Lower lobe of right lung (tissue), 2 donors: Measurements from ENCODE around the gene TMEM178B. TPM values are rescaled to one million over a fixed set of nuclear protein-coding genes. Genes with fewer than 3 reads are reported as not detected.

Experiments used
- ATAC-seq, 2 donors: fragments of 200-7000 bp; cut with Tn5 transposase; one replicate each; pipeline ENCODE4 v1.9.1; 2020 to 2022; ENCODE audit warnings: mild to moderate bottlenecking in 2 of 2, moderate library complexity in 2 of 2
- DNase-seq: peaks from one replicate; pipeline ENCODE4 v3.0.0-alpha.2; 2020
- H3K27ac ChIP-seq: fragments of 200-600 bp; one replicate; pipeline ENCODE4 v1.8.0; 2022
- H3K27me3 ChIP-seq: fragments of 200-600 bp; one replicate; pipeline ENCODE4 v1.8.0; 2022; ENCODE audit warnings: low read depth
- H3K36me3 ChIP-seq: fragments of 200-600 bp; one replicate; pipeline ENCODE4 v1.8.0; 2022; ENCODE audit warnings: mild to moderate bottlenecking
- H3K4me1 ChIP-seq: fragments of 200-600 bp; one replicate; pipeline ENCODE4 v1.8.0; 2022
- H3K4me3 ChIP-seq: fragments of 200-600 bp; one replicate; pipeline ENCODE4 v1.8.0; 2022; ENCODE audit warnings: mild to moderate bottlenecking
- H3K9me3 ChIP-seq: fragments of 200-600 bp; one replicate; pipeline ENCODE4 v1.8.0; 2022
- CTCF ChIP-seq: fragments of 200-600 bp; IDR thresholded peaks from one replicate; pipeline ENCODE4 v1.8.0; 2022; ENCODE audit warnings: antibody characterized with exemption, mild to moderate bottlenecking
- intact Hi-C: fragments of 100-400 bp; cut with DNase I; formaldehyde crosslinking; loops from one replicate; pipeline ENCODE4 v1.11.0; 2022
- total RNA-seq: library from RNA; stranded (reverse); fragmentation: NEBNext Ultra II Directional; extraction: Animal tissue kit (Norgen Biotek cat#: 25700); gene quantifications from one replicate; pipeline ENCODE4 v1.2.1, GENCODE V29; 2021
- donor health status: DM: no; HTN: yes; CAD: no; lungs with severe emphysema.

TMEM178B gene
- total RNA-seq, 1 donor from 2014 or later: 0.18 TPM

GRCh38 chr7:141442781-141443180 is 368.9 kb downstream of the TMEM178B start:
- TF ChIP-seq CTCF: no peak
- no peaks in the 10 kb centered on the region for H3K4me1 ChIP-seq
- H3K9me3 ChIP-seq: no peaks in the 10 kb centered on the region
- no peak overlapping the region for H3K27ac ChIP-seq
- no peak overlapping the region for H3K4me3 ChIP-seq
- intact Hi-C loops: no loop called here
- ATAC-seq (no peak), DNase-seq (no peak)
- H3K27me3 ChIP-seq: no peaks in the 10 kb centered on the region
- no peaks in the 10 kb centered on the region for H3K36me3 ChIP-seq

GRCh38 chr7:141444961-141445360 is 371.1 kb downstream of the TMEM178B start:
- DNase-seq (no peak), ATAC-seq (no peak)
- H3K9me3 ChIP-seq: no peaks in the 10 kb centered on the region
- H3K4me1 ChIP-seq: no peaks in the 10 kb centered on the region
- TF ChIP-seq CTCF: no peak
- intact Hi-C loops: no loop called here
- H3K27ac ChIP-seq: no peak overlapping the region
- H3K4me3 ChIP-seq: no peak overlapping the region
- no peaks in the 10 kb centered on the region for H3K27me3 ChIP-seq
- H3K36me3 ChIP-seq: no peaks in the 10 kb centered on the region

- H3K27me3 ChIP-seq: no peaks in the 10 kb centered on the region
- no peaks in the 10 kb centered on the region for H3K36me3 ChIP-seq
- ATAC-seq (no peak), DNase-seq (no peak)
- no peak overlapping the region for H3K4me3 ChIP-seq
- H3K9me3 ChIP-seq: no peaks in the 10 kb centered on the region
- TF ChIP-seq CTCF: no peak
- no peaks in the 10 kb centered on the region for H3K4me1 ChIP-seq
- H3K27ac ChIP-seq: no peak overlapping the region
- intact Hi-C loops: no loop called here
Observed at GRCh38 chr7:141451232-141451631, 377.4 kb downstream of the TMEM178B start.

GRCh38 chr7:141452911-141453310 is 379.0 kb downstream of the TMEM178B start:
- no peaks in the 10 kb centered on the region for H3K36me3 ChIP-seq
- TF ChIP-seq CTCF: no peak
- H3K27ac ChIP-seq: no peak overlapping the region
- intact Hi-C loops: no loop called here
- no peak for DNase-seq
- H3K27me3 ChIP-seq: no peaks in the 10 kb centered on the region
- no peak for ATAC-seq
- no peaks in the 10 kb centered on the region for H3K4me1 ChIP-seq
- H3K9me3 ChIP-seq: no peaks in the 10 kb centered on the region
- no peak overlapping the region for H3K4me3 ChIP-seq

GRCh38 chr7:141454338-141454737 is 380.5 kb downstream of the TMEM178B start:
- Histone ChIP-seq H3K4me3 (no peak overlapping the region), H3K27ac (no peak overlapping the region), H3K4me1 (no peaks in the 10 kb centered on the region), H3K9me3 (no peaks in the 10 kb centered on the region), H3K27me3 (no peaks in the 10 kb centered on the region), H3K36me3 (no peaks in the 10 kb centered on the region)
- TF ChIP-seq CTCF: no peak
- intact Hi-C loops: no loop called here
- DNase-seq: no peak
- ATAC-seq: no peak

GRCh38 chr7:141455723-141456122 is 381.9 kb downstream of the TMEM178B start:
- ATAC-seq (no peak), DNase-seq (no peak)
- Histone ChIP-seq H3K4me3 (no peak overlapping the region), H3K9me3 (no peaks in the 10 kb centered on the region), H3K27ac (no peak overlapping the region), H3K36me3 (no peaks in the 10 kb centered on the region), H3K4me1 (no peaks in the 10 kb centered on the region), H3K27me3 (no peaks in the 10 kb centered on the region)
- intact Hi-C loops: no loop called here
- no peak for TF ChIP-seq CTCF
